GM19468 (cell line): ENCODE measurements around the gene UGT1A3.

ENCODE experiments used
- ATAC-seq: cut with Tn5 transposase; IDR thresholded peaks from one replicate; pipeline ENCODE4 v1.9.1; 2021; ENCODE audit warnings: mild to moderate bottlenecking, moderate library complexity, moderate number of reproducible peaks; ENCODE audit not compliant: unreplicated experiment; ENCODE audit errors: extremely low read depth

UGT1A3 gene

DNA sequence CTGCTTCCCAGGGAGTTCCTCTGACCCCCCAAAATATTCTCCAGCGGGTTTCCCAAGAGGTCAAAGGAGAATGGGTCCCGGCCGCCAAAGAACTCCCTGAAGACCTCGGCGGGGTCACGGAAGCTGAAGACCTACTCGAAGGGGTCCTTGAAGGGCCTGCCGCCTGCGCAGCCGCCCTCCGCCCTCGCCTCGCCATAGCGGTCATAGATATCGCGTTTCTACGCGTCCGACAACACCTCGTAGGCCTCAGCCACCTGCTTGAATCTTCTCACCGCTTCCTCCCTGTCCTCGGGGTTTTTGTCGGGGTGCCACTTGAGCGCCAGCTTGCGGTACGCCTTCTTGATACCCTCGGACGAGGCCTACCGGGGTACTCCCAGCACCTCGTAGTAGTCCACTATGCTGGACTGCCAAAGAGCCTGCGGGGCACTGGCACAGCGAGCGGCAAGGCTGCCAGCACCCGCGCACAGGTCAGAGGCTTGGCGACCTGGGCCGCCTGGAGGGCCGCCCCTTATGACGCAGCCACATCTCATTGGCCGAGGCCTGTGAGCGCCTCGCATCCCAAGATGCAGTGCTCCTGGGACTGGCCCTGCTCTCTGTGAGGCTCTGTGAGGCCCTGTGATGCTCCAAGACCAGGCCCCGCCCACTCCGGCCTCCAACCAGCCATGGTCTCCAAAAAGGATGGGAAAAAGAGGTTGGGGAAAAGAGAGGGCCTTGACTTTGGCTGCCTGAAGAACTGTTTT is 26.2 kb downstream of the UGT1A3 start:
- ATAC-seq = no peak

DNA sequence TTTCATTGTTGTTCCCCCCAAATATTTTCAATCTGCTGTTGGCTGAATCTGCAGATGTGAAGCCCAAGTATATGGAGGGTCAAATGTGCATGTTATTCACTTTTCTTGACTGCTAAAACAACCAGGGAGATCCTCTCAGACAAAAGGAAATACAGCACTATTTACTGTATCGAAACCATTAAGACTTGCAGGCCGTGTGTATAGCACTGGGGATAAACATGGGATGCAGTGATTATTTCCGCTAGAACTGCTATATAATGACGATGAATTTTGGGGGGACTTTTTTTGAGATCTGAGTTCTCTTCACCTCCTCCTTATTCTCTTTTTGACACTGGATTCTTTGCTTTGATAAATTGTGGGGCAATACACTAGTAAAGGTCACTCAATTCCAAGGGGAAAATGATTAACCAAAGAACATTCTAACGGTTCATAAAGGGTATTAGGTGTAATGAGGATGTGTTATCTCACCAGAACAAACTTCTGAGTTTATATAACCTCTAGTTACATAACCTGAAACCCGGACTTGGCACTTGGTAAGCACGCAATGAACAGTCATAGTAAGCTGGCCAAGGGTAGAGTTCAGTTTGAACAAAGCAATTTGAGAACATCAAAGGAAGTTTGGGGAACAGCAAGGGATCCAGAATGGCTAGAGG is 27.7 kb downstream of the UGT1A3 start:
- no peak for ATAC-seq

GRCh38 chr2:233758141-233758540 is 29.3 kb downstream of the UGT1A3 start:
- no peak for ATAC-seq

GRCh38 chr2:233758849-233759248 is 30.0 kb downstream of the UGT1A3 start:
- no peak for ATAC-seq

- ATAC-seq = no peak
Measured at GRCh38 chr2:233760043-233760442, 31.2 kb downstream of the UGT1A3 start, which contains the start of gene UGT1A1. UGT1A1 (plus strand) TSS chr2:233760270; CDS start chr2:233760288, 18 bp downstream.

DNA sequence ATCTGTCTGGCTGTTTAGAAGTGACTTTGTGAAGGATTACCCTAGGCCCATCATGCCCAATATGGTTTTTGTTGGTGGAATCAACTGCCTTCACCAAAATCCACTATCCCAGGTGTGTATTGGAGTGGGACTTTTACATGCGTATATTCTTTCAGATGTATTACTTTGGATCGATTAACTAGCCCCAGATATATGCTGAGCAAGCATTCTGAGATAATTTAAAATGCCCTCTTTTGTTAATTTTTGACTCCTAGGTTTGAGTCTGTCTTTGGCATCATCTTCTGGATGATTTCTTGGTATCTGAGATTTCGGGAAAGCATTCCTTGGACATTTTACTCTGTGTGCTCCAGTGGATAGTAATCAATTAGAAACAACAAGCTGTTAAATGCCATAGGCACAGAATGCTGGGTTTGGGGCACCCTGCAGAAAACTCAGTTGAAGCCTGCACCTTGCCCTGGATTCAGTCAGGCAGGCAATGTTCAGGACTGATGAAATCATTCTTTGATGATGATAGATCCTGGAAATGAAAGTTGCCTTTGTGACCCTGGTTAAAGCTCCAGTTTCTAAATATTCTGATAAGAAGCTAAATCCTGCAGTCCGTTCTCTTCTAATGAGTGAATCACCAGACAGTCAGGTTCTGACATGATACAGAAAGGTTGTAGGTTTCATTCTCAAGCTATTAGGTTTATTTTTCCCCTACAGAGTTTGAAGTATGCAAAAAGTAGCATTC is 32.4 kb downstream of the UGT1A3 start:
- no peak for ATAC-seq

DNA sequence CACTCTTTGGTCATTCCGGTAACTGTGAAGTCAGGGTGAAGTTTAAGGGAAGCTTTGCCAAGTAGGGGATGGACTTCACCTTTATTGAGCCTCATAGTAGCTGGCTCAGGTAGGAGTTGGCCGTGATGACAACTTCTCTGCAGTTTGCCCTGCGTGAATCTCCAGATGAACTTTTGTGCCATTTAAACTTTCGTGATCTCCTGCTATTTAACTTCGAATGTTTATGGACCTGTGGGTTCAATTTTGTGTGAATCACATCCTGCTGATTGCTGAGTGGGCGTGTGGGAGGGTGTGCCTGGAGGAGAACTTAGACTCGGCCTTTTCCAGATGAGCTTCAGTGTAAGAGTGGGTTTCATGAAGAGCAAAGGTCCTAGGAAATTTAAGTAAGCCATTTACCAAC is 35.4 kb downstream of the UGT1A3 start:
- ATAC-seq = no peak

DNA sequence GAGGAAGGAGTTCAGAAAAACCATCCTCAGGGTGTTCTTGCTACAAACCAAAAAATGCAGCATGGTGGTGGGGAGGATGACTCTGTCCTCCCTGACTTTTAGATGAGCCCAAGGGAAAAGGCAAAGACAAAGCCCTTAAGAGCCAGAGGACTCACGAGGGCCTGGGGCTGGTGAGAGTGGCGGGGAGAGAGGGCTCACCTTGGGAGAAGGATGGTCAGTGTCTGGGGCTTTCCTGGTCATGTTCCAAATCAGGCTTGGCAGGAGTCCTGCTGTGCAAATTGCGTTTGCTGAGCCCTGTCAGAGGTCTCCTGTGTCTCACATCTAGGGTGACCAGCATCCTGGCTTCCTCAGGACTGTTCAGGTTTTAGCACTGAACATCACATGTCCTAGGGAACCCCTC is 35.9 kb downstream of the UGT1A3 start:
- ATAC-seq = no peak

GRCh38 chr2:233766416-233766815 is 37.6 kb downstream of the UGT1A3 start:
- no peak for ATAC-seq

DNA sequence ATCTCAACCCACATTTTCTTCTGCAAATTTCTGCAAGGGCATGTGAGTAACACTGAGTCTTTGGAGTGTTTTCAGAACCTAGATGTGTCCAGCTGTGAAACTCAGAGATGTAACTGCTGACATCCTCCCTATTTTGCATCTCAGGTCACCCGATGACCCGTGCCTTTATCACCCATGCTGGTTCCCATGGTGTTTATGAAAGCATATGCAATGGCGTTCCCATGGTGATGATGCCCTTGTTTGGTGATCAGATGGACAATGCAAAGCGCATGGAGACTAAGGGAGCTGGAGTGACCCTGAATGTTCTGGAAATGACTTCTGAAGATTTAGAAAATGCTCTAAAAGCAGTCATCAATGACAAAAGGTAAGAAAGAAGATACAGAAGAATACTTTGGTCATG is 39.2 kb downstream of the UGT1A3 start:
- ATAC-seq = no peak

GRCh38 chr2:233769260-233769659 is 40.4 kb downstream of the UGT1A3 start:
- no peak for ATAC-seq

- ATAC-seq = no peak
Measured at GRCh38 chr2:233772153-233772552, 43.3 kb downstream of the UGT1A3 start.

- ATAC-seq = no peak
Measured at GRCh38 chr2:233772583-233772982, 43.7 kb downstream of the UGT1A3 start.

DNA sequence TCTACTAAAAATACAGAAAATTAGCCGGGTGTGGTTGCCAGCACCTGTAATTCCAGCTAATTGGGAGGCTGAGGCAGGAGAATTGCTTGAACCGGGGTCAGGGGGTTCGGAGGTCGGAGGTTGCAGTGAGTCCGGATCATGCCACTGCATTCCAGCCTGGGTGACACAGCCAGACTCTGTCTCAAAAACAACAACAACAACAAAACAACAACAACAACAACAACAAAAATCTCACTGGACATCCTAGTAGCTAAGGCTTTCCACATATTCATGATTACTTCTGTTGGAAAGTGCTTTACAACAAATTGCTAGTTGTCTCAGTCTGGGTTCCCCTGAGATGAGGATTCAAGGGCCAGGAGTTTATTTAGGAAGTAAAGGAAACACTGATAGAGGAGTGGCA is 45.0 kb downstream of the UGT1A3 start:
- ATAC-seq = no peak

DNA sequence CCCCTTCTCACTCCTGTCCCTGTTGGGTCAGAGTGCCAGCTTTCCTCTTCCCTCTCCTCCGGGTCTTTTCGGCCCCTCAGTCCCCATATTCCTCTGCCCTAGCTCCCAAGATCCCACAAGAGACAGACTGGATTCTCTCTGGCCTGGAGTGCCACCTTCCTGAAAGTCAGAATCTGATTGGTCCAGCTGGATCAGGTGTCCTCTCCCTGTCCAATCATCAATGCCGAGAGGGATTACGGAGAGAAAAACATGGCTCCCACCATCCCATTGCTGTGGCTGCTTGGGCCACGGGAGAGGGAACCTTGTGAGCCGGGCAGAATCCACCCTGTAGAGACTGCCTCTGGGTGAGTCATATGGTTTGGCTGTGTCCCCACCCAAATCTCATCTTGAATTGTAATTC is 46.6 kb downstream of the UGT1A3 start:
- ATAC-seq = no peak

GRCh38 chr2:233778030-233778429 is 49.2 kb downstream of the UGT1A3 start, which contains the start of gene MROH2A:
MROH2A (plus strand) TSS chr2:233778330; CDS start chr2:233779359, 1,029 bp downstream.
- no peak for ATAC-seq

- ATAC-seq = no peak
Measured at GRCh38 chr2:233779722-233780121, 50.9 kb downstream of the UGT1A3 start.

- no peak for ATAC-seq
Measured at GRCh38 chr2:233780771-233781170, 51.9 kb downstream of the UGT1A3 start.

GRCh38 chr2:233789554-233789953 is 60.7 kb downstream of the UGT1A3 start:
- ATAC-seq = no peak

- ATAC-seq = no peak
Measured at GRCh38 chr2:233791151-233791882, 62.5 kb downstream of the UGT1A3 start.
